Renal cortical epithelial cell (primary cell): ENCODE measurements around the gene RASAL2. TPM values are rescaled to one million over a fixed set of nuclear protein-coding genes. Genes with fewer than 3 reads are reported as not detected.

Experiments used
- DNase-seq: peaks from one replicate; pipeline ENCODE4 v3.0.0-alpha.2; 2011; ENCODE audit warnings: low read depth
- total RNA-seq: library from RNA; depleted of rRNA; stranded (reverse); fragments of >200 nt; gene quantifications from 2 replicates; pipeline ENCODE4 v1.2.3, GENCODE V29; 2014

Gene RASAL2
- total RNA-seq, 1 donor from 2014 or later = 28.6 TPM

DNA sequence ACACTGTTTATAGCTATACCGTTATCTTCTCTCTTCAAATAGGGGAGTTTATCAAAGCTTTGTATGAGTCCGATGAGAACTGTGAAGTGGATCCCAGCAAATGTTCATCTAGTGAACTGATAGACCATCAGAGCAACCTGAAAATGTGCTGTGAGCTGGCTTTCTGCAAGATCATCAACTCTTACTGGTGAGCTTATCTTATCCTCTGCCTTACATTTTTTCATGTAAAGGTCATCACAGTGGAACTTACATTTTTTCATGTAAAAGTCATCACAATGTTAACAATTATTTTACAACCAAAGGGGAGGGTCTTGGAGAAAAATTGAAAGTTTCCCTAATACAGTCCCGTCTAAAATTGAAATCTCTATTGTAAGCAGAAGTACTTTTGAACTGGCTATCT is 357.6 kb downstream of the RASAL2 start:
- no peak for DNase-seq

DNA sequence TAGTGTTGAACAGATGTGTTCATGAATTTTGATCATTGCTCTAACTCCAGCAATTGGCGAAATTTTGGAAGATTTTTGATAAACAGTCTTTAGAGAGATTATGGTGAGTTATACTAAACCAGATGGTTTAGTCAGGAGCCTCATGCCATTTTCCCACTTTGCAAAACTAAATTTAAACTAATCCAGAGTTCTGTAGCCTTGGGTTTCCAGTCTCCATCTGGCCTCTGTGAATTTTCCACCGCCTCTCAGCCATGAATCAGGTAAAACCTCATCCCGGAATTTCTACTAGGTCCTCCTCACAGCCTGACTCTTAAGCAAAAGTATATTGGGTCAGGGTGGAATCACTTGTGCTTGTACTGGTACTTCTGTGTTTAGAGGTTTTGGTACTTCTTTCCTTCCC is 358.1 kb downstream of the RASAL2 start:
- no peak for DNase-seq

DNA sequence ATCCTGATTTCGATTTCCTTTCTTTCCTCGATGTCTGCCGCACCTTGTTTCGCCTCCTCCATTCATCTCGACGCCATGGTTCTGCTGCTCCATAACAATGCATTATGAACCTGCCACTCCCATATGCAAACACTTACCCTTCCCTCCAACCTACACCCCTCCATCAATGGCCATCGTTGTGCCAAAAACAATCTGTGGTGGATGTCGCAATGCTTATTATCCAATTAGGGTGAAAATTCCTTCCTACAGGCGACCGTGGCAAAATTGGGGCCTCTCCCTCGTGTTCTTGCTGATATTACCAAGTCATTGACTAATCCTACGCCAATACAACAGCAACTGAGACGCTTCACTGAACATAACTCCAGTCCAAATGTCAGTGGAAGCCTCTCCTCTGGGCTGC is 362.6 kb downstream of the RASAL2 start:
- DNase-seq = no peak

DNA sequence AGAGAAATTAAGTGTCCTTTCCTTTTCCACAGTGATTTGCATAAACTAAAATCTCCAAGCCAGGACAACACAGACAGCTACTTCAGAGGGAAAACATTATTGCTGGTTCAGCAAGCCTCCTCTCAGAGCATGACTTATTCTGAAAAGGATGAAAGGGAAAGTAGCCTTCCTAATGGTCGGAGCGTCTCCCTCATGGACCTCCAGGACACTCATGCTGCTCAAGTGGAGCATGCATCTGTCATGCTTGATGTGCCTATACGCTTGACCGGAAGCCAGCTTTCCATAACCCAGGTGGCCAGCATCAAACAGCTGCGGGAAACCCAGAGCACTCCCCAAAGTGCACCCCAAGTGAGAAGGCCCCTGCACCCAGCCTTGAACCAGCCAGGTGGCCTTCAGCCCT is 363.7 kb downstream of the RASAL2 start:
- DNase-seq = no peak

DNA sequence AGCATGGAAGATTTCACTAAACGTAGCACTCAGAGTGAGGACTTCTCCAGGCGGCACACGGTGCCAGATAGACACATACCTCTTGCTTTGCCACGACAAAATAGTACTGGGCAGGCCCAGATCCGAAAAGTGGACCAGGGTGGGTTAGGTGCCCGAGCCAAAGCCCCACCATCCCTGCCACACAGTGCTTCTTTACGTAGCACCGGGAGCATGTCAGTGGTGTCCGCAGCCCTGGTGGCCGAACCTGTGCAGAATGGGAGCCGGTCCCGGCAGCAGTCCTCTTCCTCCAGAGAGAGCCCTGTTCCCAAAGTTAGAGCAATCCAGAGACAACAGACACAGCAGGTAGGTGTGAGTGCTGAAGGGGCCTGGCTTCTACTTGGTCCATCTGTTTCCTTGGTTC is 364.3 kb downstream of the RASAL2 start:
- no peak for DNase-seq

DNA sequence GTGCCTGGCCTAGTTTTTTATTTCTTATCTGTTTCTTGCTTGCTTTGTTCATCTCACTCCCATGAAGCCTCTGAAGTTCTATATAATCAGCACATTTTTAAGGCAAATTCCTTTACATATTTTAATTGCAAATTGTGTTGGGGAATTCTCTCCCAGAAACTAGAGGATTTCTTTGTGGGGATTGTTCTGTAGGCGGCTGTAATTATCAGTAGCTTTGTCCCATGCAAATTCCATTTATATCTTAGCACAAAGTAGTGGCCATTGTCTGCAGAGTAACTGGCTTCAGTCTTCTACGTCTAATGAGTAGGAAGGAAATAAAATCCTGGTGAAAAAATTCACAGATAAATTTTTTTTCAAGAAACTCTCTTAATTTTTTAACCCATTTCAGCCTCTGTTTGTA is 367.2 kb downstream of the RASAL2 start:
- DNase-seq = no peak

DNA sequence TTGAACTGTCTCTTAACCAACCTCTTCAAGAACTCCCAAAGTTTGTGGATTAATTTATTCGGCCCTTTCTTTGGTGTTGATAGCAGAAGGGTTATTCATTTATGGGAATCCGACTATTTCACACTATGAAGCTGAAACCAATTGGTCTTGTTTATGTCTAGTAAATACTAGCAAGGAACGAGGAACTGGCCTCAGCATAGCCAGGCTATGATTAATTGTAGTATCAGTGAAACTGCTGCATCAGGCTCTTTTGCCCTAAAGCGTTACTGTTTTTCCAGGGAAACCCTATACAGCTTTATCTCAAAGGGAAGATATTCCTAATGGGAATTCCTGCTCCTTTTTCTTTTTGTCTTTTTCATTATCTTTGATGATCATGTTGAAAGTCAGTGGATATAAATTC is 367.8 kb downstream of the RASAL2 start:
- DNase-seq = peak; percentile 60

DNA sequence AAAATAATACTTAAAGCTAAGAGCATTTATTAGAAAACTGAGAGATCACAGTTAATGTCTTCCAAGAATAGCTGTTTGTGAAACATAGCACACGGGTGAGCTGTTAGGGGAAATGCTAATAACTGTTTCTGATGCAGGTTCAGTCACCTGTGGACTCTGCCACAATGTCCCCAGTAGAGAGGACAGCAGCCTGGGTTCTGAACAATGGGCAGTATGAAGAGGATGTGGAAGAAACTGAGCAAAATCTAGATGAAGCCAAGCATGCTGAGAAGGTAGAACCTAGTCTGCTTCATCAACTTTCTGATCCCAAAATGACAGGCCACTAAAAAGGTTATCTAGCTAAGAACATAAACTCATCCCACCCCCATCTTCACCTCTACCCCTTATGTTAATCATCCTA is 370.2 kb downstream of the RASAL2 start:
- no peak for DNase-seq

DNA sequence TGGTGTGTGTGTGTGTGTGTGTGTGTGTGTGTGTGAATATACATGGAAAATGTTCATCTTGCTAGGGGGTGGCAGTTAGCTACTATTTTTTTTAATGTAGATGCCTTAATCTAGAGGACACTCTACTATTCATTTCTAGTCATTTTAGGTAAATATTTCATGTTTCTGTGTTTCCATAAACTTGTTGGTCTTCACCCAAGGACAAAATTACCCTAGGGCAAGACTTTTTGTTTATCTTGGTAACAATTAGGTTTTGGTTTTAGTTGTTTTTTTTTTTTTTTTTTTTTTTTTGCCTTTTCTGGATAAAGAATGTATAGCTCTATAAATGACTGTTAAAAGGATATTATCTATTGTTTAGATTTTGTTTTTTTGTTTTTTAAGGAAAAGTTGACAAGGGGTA is 370.7 kb downstream of the RASAL2 start:
- no peak for DNase-seq

DNA sequence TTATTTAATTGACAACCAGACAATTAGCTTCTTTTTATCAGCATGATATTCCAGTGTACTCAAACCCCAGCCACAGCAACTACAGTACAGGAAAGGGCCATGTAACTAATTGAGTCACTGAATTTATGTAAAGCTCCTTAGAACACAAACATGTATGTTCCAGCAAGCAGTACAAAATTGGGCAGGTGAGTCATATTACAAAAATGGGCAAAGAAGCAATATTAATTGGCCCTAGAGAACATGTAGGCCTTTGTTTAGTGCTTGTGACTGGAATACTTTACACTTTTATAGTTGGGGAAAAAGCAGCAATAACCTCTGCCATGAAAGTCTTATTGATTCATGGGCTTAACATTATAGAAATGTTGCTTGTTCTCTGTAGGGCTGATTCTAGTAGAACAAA is 371.1 kb downstream of the RASAL2 start:
- DNase-seq = peak; percentile 77

DNA sequence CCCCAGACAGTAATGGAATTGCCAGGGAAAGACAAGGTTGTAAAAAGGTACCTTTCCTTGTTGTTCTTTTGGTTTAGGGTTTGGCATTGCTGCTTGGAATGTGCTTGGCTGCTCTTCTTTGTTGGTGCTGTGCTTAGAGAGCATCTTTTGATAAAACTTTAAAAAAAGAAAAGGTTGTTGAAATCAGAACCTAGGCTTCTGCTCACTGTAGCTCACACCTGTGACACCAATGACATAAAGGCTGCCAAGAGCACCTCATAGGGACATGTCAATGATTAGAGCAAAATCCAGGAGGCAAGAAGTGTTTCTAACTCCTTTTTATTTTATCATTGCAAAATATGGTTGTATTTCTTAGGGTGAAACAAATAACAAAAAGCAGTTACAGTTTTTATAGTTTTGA is 373.9 kb downstream of the RASAL2 start:
- DNase-seq = no peak

DNA sequence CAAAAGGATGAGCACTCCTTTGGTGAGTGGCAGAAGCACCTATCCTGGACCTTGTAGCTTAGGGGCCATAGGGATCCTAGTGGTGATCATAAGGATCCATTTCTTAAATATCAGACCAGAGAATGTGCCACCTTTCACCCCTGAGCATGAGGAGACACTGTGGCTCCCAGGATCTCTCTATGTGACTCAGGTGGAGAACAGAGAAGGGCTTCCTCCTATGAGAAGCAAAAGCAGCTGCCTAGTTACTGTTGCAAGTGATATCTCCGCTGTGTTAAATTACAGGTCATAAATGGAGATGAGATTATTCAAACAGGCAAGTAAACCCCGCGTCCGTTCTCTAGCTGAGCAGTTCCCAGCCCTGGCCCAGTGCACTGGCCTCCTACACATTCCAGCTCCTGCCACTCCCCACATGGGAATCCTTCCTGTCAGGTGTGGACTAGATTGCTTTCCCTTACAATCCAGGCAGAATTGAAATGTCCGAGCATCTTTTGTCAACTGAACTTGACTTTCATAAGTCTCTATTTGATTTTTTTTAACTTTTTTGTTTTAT is 376.6 kb downstream of the RASAL2 start:
- DNase-seq = peak; percentile 37

DNA sequence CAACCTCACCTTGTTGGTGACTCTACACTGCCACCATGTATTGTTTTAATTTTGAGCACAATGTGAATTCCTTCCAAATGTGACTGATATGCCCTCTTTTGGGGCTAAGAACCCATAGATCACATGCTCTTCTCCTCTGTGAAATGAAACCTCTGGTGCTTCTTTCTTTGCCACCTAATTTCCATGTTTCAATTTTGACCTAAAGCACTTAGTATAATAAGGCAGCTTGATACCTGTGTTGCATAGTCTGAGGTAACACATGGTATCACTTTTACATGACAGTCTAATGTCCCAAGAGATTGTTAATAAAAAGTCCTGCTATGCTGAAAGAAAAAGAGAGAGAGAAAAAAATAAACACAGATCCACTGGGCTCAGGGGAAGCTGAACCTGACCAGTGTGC is 378.6 kb downstream of the RASAL2 start:
- DNase-seq = no peak

DNA sequence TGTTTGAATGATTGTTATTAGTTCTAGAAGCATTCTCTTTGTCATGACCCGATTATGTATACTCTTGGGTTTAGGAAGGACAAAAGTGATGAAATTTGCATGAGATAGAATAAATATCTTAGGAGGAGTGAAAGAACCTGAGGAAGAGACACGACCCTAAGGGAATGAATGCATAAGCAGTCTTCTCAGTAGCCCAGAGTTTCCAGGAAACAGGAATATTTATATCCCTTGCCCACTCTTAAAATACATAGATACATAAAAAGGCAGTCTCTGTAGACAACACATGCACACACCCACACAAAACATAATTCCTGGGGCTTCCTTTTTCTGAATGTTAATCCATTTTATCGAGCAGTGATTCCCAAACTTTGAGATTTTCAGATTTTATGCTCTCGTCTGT is 383.5 kb downstream of the RASAL2 start:
- DNase-seq = no peak

DNA sequence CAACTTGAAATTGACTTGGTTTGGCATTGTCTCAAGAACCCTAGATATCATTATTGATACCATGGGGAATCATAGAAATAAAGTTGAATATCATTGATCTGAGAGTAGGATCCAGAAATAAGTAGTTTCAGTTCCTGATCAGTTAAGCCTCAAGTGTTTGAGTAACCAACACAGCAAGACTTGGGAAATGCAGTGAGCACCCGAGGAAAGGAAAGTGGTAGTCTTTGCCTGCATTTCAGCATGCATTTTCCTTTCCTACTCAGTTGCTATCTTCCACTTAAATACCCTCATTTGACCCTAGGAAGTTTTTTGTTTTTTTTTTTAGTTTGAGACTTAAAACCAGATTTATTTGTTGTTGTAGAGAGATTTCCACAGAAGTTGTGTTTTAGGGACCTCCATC is 383.9 kb downstream of the RASAL2 start:
- peak; percentile 43 for DNase-seq

DNA sequence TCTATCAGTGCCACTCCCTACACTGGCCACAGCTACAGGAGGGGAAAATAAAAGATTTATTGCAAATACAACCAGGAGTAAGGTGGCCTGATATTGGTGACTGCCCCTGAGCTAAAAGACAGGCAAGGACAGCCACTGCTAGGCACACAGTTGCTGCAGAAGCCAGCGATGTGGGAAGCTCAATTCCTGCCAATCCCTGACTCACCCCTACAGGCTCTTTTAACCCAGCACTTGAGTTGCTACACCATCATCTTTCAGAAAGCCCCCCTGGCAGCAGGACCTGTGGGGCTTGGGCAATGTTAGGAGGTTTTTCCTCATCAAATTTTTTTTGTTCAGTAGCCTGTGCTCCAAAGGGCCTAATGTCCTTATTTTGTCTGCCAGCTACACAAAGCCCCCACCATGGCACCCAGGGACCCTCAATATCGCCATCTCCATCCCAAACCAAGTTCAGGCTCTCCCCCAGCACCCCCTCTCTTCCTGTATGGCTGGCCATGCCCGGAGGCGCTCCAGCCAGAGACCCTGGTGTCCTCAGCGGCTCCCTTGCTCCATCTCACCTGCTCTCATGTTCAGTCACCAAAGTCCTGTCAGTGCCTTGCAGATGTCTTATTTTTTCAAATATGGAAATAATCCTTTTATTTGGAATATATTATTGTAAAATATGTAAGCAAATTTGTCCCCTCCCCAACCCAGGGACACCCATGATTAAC is 389.5 kb downstream of the RASAL2 start:
- DNase-seq = no peak

DNA sequence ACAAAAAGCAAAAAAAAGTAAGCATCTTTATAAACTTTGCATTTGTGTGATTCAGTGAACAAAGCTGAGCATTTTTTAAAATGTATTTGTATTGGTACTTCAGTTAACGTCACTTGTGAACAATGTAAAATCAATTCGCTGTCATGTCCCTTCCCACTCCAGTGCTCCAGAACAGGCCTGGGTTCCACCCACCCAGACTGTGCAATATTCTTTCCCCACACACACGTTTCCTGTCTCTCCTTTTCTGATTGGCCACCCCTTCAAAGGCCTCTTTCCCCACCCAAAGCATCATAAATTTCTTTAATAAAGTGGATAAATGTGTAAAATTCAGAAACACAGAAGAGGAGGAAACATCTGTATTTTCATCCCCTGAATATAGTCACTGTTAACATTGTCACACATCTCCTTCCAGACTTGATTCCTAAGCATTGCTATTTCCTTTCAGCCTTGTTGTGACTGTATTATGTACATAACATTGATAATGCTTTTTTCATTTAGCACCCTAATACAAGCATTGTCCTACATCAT is 390.9 kb downstream of the RASAL2 start:
- DNase-seq = no peak

DNA sequence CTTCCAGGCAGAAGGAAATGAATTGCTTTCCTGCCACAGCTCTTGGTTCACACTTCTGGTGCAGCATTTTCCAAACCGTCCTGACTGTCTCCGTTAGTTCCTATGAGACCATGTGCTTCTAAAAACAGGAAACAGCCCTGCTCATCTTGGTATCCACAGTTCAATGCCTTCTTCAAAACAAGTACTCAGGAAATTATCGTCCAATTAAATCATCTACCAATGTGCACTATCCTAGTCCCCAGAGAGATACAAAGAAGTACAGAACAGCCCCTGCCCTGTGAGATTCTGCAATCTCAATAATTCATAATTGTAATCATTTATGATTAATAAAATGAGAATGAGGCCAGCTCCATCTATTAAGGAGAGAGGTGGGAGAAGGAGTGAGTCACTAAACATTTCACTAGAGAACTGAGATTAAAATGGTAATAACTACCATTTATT is 391.7 kb downstream of the RASAL2 start:
- peak; percentile 19 for DNase-seq

DNA sequence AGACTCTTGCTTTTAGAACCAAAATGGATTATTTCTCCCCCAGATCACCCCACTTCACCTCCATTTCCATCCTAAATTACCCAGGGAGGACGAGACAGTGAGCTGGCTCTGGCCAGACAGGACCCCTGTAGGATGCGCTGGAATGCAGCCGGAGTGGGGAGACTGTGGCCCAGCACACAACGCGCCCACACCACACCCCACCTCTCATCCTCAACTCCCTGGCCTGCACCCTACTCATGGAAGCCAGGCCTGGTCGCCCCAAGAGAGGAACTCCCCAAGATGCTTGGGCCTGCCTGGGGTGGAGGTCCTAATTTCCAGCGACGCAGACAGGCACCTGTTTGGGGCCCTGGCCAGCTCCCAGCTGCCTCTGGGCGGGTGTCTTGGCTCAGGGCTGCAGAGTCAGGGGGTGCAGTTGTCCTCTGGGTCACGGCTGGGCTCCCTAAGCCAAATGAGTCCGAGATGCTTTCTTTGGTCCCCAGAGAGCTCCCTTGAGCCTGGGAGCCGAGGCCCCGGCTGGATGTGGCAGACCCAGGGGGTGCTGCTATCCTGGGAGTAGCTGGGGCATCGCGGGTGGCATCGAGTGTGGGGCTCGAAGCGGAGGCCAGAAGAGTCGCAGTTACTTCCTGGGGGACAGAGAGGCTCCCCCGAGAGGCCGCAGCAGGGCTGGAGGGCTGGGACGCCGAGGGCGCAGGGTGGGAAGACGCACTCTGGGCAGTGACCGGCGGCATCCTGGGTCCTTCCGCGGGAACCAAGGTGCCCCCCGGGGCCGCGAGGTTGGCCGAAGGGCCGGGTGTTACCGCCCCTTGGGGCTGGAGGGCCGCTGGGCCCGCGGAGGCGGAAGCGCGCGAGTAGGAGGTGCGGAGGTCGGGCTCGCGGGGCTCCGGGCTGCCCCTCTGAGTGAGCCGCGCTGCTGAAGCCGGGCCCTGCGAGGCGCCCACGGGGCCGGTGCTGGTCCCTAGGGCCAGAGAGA is 392.5 kb downstream of the RASAL2 start:
- DNase-seq = no peak

DNA sequence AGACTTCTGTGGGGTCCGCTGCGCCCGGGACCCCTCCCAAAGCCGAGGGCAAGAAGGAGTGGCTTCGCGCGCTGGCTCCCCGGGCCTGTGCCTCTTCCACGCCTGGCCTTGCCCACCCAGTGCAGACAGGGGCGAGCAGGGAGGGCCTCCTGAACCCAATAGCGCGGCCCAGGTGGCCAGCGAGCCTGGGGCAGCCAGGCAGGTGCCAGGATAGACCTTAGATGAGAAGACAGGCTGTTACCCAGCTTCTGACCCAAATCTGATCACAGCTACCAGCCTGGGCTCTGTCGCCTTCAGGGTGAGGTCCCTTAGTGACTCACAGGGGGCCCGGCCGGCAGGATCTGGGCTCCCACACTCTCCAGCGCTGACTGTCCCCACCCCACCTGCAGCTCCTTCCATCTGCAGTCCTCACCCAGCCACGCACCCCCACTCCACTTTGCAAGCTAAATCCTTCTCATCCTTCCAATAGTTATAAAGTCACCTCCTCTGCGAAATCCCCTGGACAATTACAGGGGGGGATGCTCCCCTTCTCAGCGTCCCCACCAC is 393.2 kb downstream of the RASAL2 start:
- no peak for DNase-seq

DNA sequence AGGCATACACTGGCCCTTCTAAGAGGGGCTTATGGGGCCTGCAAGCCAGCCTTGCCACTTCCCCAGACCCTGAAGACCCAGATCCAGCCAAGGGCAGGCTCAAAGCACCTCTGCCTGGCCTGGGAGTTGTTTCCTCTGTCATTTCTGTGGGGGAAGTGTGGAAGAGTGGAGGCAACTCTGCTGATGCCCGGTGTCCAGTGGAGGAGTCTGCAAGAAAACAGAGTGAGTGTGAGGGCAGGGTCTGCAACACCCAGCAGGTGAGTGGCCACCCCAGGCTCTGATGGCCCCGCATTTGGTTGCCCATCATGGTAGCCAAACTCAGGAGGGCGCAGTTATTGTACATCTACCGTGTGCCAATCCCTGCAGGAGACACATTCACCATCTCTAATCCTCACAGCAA is 394.5 kb downstream of the RASAL2 start:
- DNase-seq = no peak

DNA sequence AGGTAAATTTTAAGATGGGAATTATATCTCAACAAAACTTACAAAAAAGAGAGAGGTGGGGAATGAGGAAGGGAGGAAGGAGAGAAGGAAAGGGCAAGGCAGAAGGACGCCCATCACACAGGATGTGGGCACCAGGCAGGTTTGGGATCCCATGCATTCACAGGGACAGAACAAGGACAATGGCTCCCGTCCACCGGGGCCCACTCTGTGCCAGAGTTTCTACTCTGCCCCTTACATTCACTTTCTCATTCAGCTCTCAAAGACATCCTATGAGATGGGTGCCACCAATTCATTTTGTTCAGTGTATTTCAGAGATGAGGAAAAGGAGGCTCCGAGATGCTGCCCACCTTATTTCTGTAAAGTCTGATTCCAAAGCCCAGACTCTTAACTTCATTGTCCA is 395.5 kb downstream of the RASAL2 start:
- DNase-seq = no peak
